Endothelial cell of umbilical vein (primary cell): ENCODE measurements around the gene RNASE7. TPM values are rescaled to one million over a fixed set of nuclear protein-coding genes. Genes with fewer than 3 reads are reported as not detected.

Experiments used
- BruUV-seq: library from RNA; stranded (reverse); fragments of 400-500 nt; replicated peaks from 2 replicates; lab custom pipeline; 2021; lab: Mats Ljungman, UMichigan
- CTCF ChIA-PET: fragments of 300-600, 350-600 bp; sonication (Branson Sonifier 250); formaldehyde crosslinking; loops from one replicate; lab custom pipeline; 2021; ENCODE audit warnings: antibody characterized with exemption, inconsistent platforms; lab: Charles Lee
- POLR2A ChIA-PET: fragments of 300-600, 350-600 bp; sonication (Branson Sonifier 250); formaldehyde crosslinking; loops from one replicate; lab custom pipeline; 2021; ENCODE audit warnings: antibody characterized with exemption, inconsistent platforms; lab: Charles Lee
- DNase-seq: peaks from one replicate; pipeline ENCODE4 v3.0.0-alpha.2; 2011; ENCODE audit warnings: low read depth, low spot score
- FAIRE-seq: peaks from 2 replicates; lab custom pipeline; 2011; peaks lifted over from hg19 to GRCh38; lab: Jason Lieb, UNC
- H2AFZ ChIP-seq: 2 replicates; pipeline ENCODE4 v1.6.0; 2012; ENCODE audit warnings: low read depth, low read length, control low read depth, inconsistent platforms
- H3K27ac ChIP-seq: 2 replicates; pipeline ENCODE4 v1.5.1; 2011; ENCODE audit warnings: low read depth, mild to moderate bottlenecking, control low read depth, low read length, moderate library complexity; ENCODE audit not compliant: insufficient read depth
- H3K27me3 ChIP-seq, 2 experiments: 2 replicates each; pipeline versions ENCODE4 v1.6.0 to v1.6.1; 2011; ENCODE audit warnings: low read length in 2 of 2, mixed read lengths in 1 of 2; ENCODE audit not compliant: control insufficient read depth in 2 of 2, insufficient read depth in 2 of 2
- H3K36me3 ChIP-seq, 2 experiments: 2 replicates in 1 of 2; 3 replicates in 1 of 2; pipeline ENCODE4 v1.5.1; 2011; ENCODE audit warnings: low read length in 2 of 2, mild to moderate bottlenecking in 1 of 2, moderate library complexity in 1 of 2; ENCODE audit not compliant: control insufficient read depth in 2 of 2, insufficient read depth in 2 of 2; ENCODE audit errors: extremely low read depth in 1 of 2
- H3K4me1 ChIP-seq: 3 replicates; pipeline ENCODE4 v1.5.1; 2011; ENCODE audit warnings: mild to moderate bottlenecking, low read length; ENCODE audit not compliant: control insufficient read depth, insufficient read depth; ENCODE audit errors: extremely low read depth
- H3K4me2 ChIP-seq: 2 replicates; pipeline ENCODE4 v1.6.1; 2011; ENCODE audit warnings: low read length, control low read depth, mixed read lengths; ENCODE audit not compliant: insufficient read depth
- H3K4me3 ChIP-seq, 3 experiments: fragments of 200-600 bp in 1 of 3; sonication (generic), shearing (Covaris generic) in 1 of 3; replicated peaks in 1 of 3; 2 replicates each; pipeline ENCODE4 v1.5.1; 2011 to 2016; ENCODE audit warnings: control low read depth in 3 of 3, low read length in 3 of 3, mild to moderate bottlenecking in 2 of 3, inconsistent platforms in 1 of 3, low read depth in 1 of 3, moderate library complexity in 1 of 3; ENCODE audit not compliant: insufficient read depth in 1 of 3
- H3K79me2 ChIP-seq: 2 replicates; pipeline ENCODE4 v1.6.0; 2012; ENCODE audit warnings: low read length, inconsistent platforms; ENCODE audit not compliant: control insufficient read depth, insufficient read depth
- H3K9ac ChIP-seq: replicated peaks from 2 replicates; pipeline ENCODE3; 2011; ENCODE audit warnings: low read length, control low read depth; ENCODE audit not compliant: insufficient read depth; ENCODE audit errors: extremely low read depth
- H3K9me1 ChIP-seq: replicated peaks from 3 replicates; pipeline ENCODE4 v1.6.0; 2011; ENCODE audit warnings: mild to moderate bottlenecking, low read length; ENCODE audit not compliant: control insufficient read depth, insufficient read depth; ENCODE audit errors: extremely low read depth
- H3K9me3 ChIP-seq: replicated peaks from 2 replicates; pipeline ENCODE4 v1.5.1; 2012; ENCODE audit warnings: low read length, inconsistent platforms; ENCODE audit not compliant: control insufficient read depth, insufficient read depth
- H4K20me1 ChIP-seq: replicated peaks from 2 replicates; pipeline ENCODE3; 2011; ENCODE audit warnings: mild to moderate bottlenecking, low read length; ENCODE audit not compliant: control insufficient read depth, insufficient read depth; ENCODE audit errors: extremely low read depth
- GATA2 ChIP-seq: IDR thresholded peaks from 2 replicates; pipeline ENCODE4 v1.7.0; 2011; ENCODE audit warnings: low read depth, mild to moderate bottlenecking, moderate library complexity, mixed read lengths, low read length; ENCODE audit not compliant: insufficient read length, insufficient read depth
- JUN ChIP-seq: IDR thresholded peaks from 2 replicates; pipeline ENCODE4 v1.6.1; 2011; ENCODE audit warnings: borderline replicate concordance, low read depth; ENCODE audit not compliant: insufficient read length, insufficient read depth
- dilution Hi-C: fragments of 300-500 bp; cut with MboI; formaldehyde crosslinking; loops from one replicate; pipeline ENCODE4 v1.15.0; 2019; ENCODE audit warnings: low sequenced_read_pairs; ENCODE audit not compliant: extremely low pct_ligation_motif_present
- intact Hi-C: fragments of 100-400 bp; cut with micrococcal nuclease; formaldehyde crosslinking; loops from one replicate; pipeline ENCODE4 v1.10.0; 2022
- polyA plus RNA-seq, 4 experiments: library from polyadenylated mRNA; depleted of rRNA in 3 of 4; stranded (reverse) in 3 of 4; unstranded in 1 of 4; fragments of >200 nt; gene quantifications; 2 replicates each; pipeline versions ENCODE4 v1.2.1 to v1.2.3, GENCODE V29; 2011 to 2012; ENCODE audit warnings: missing spikeins in 1 of 4
- total RNA-seq: library from RNA; stranded (reverse); gene quantifications from 2 replicates; pipeline ENCODE4 v1.2.3, GENCODE V29; 2021
- TF ChIP-seq, protein P1 (sequence below): IDR thresholded peaks from 2 replicates; pipeline ENCODE4 v1.6.1; 2011; ENCODE audit not compliant: insufficient read depth, insufficient read length
- TF ChIP-seq, protein P2 (sequence below), 2 donors: IDR thresholded peaks; 1 replicate in 1 of 2; 2 replicates in 1 of 2; pipeline ENCODE4 v1.5.1; 2011; ENCODE audit warnings: low read length in 2 of 2, mild to moderate bottlenecking in 2 of 2, moderate library complexity in 2 of 2, control low read depth in 1 of 2, inconsistent platforms in 1 of 2, low read depth in 1 of 2; ENCODE audit not compliant: insufficient read depth in 1 of 2; ENCODE audit errors: extremely low read depth in 1 of 2

Gene RNASE7
- total and polyA plus RNA-seq, 2 donors (not counting 3 experiments of a cell fraction or from before 2014, with no cell fraction given) = not detected

DNA sequence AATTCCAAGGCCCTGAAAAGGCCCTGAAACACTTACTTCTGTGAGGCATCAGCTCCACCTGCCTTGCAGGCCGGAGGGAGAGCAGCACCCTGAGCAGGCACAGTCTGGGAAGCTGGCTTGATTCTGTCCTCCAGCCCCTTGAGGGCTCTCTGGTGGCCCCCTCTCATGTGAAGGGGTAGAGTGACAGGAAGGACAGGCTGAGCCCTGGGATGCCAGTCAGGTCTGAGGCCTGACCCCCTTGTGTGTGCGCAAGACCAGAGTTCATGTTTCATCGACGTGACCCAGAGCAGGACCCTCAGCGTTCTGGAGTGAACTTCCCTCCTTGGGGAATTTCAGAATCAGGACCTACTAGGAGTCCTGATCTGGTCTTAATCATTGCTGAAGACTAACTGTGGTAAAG, 16.7 kb downstream of the RNASE7 start:
- Histone ChIP-seq H3K4me3 (no peak overlapping the region), H3K9ac (no peak overlapping the region), H3K4me2 (no peak overlapping the region), H3K79me2 (no peaks in the 10 kb centered on the region), H3K9me3 (no peaks in the 10 kb centered on the region), H3K4me1 (no peaks in the 10 kb centered on the region), H3K27me3 (peaks cover 14 to 30% of the 10 kb centered on the region in 2 experiments), H3K27ac (no peak overlapping the region), H3K36me3 (no peaks in the 10 kb centered on the region), H3K9me1 (no peaks in the 10 kb centered on the region), H2AFZ (no peak overlapping the region), H4K20me1 (no peaks in the 10 kb centered on the region)
- BruUV-seq = no TSS peak
- DNase-seq (no peak), FAIRE-seq (no peak)
- ChIA-PET CTCF (interaction anchor here (0.9 to 1.8 kb wide), 3 partner anchors 10 to 44 kb away, joined by 4 to 8 read pairs (median 5); no protein-coding TSS in a partner anchor), POLR2A (no interaction called here)
- dilution Hi-C loops = no loop called here
- intact Hi-C loops = no loop called here
- TF ChIP-seq, protein P1, sequence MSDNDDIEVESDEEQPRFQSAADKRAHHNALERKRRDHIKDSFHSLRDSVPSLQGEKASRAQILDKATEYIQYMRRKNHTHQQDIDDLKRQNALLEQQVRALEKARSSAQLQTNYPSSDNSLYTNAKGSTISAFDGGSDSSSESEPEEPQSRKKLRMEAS = no peak
- no peak for TF ChIP-seq JUN
- TF ChIP-seq GATA2 = no peak

DNA sequence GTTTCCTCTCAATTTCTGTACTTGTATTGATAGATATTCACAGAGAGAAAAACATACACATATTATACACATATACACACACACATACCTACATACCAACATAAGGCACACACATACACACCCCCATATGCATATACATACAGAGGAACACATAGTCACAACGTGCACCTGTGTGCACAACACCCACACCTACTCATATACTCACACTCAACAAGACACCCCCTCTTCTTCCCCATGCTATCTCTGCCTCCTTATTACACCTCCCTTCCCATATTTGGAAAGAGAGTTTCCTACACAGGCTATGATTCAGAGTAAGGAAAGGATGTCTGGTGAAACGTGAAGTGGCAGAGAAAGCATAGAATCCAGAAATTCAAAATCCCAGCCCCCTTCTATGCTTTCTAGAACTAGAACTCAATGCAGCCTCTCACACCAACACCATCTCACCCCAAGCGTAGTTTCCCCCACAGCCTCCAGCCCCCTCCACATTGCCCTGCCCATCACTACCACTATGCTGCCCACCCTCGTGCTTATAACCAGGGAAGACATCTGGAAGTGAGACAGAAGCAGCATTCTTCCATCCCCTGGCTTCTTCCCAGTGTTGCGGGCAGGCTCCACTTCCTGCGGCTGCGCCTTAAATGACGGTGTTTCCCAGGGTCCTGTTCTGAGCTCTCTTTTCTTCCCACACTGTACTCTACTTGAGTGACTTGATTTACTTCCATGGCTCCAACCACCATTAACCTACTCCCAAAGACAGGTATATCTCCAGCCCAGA, 17.9 kb downstream of the RNASE7 start:
- H3K9me1 ChIP-seq = no peaks in the 10 kb centered on the region
- no TSS peak for BruUV-seq
- H3K79me2 ChIP-seq = no peaks in the 10 kb centered on the region
- no peaks in the 10 kb centered on the region for H3K4me1 ChIP-seq
- H3K9me3 ChIP-seq = no peaks in the 10 kb centered on the region
- ChIA-PET CTCF (interaction anchor here (1.3 to 1.8 kb wide), 3 partner anchors 44 to 45 kb away, joined by 3 to 8 read pairs (median 4); no protein-coding TSS in a partner anchor), POLR2A (no interaction called here)
- no peaks in the 10 kb centered on the region for H4K20me1 ChIP-seq
- H2AFZ ChIP-seq = no peak overlapping the region
- H3K4me2 ChIP-seq = no peak overlapping the region
- peaks cover 12 to 27% of the 10 kb centered on the region in 2 experiments for H3K27me3 ChIP-seq
- intact Hi-C loops = no loop called here
- dilution Hi-C loops = no loop called here
- no peak overlapping the region for H3K27ac ChIP-seq
- H3K4me3 ChIP-seq = no peak overlapping the region
- TF ChIP-seq, protein P1 = no peak
- no peak for TF ChIP-seq JUN
- TF ChIP-seq, protein P2, sequence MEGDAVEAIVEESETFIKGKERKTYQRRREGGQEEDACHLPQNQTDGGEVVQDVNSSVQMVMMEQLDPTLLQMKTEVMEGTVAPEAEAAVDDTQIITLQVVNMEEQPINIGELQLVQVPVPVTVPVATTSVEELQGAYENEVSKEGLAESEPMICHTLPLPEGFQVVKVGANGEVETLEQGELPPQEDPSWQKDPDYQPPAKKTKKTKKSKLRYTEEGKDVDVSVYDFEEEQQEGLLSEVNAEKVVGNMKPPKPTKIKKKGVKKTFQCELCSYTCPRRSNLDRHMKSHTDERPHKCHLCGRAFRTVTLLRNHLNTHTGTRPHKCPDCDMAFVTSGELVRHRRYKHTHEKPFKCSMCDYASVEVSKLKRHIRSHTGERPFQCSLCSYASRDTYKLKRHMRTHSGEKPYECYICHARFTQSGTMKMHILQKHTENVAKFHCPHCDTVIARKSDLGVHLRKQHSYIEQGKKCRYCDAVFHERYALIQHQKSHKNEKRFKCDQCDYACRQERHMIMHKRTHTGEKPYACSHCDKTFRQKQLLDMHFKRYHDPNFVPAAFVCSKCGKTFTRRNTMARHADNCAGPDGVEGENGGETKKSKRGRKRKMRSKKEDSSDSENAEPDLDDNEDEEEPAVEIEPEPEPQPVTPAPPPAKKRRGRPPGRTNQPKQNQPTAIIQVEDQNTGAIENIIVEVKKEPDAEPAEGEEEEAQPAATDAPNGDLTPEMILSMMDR (IDR thresholded peaks at IDR 0.05; ENCODE audit: extremely low read depth in 1 of 2, insufficient read depth in 1 of 2, low read depth in 1 of 2, low read length in 2 of 2) = no peak
- H3K36me3 ChIP-seq = no peaks in the 10 kb centered on the region
- no peak overlapping the region for H3K9ac ChIP-seq
- FAIRE-seq (no peak), DNase-seq (no peak)
